Osteocyte (in vitro differentiated cells): ENCODE measurements around the gene FUT2. TPM values are rescaled to one million over a fixed set of nuclear protein-coding genes. Genes with fewer than 3 reads are reported as not detected.
A peak's percentile ranks its signal among the peaks of the same experiment; 100 is the strongest.
"Not testable (repeated sequence)": the region's sequence is repeated elsewhere in the genome, so short reads cannot be mapped to it uniquely, and the experiment has no call there.

Source experiments
- DNase-seq: peaks from one replicate; pipeline ENCODE4 v3.0.0; 2021; ENCODE audit warnings: mixed read lengths; ENCODE audit not compliant: unreplicated experiment; ENCODE audit errors: extremely low spot score
- H3K27ac Mint-ChIP-seq: one replicate; pipeline ENCODE4 v1.8.0; 2021; ENCODE audit warnings: mild to moderate bottlenecking, mixed read lengths; ENCODE audit not compliant: unreplicated experiment
- H3K27me3 Mint-ChIP-seq: one replicate; pipeline ENCODE4 v1.8.0; 2021; ENCODE audit warnings: mixed read lengths; ENCODE audit not compliant: unreplicated experiment
- H3K36me3 Mint-ChIP-seq: one replicate; pipeline ENCODE4 v1.8.0; 2021; ENCODE audit warnings: mixed read lengths; ENCODE audit not compliant: unreplicated experiment
- H3K4me1 Mint-ChIP-seq: one replicate; pipeline ENCODE4 v1.8.0; 2021; ENCODE audit warnings: mixed read lengths; ENCODE audit not compliant: unreplicated experiment
- H3K4me3 Mint-ChIP-seq: one replicate; pipeline ENCODE4 v1.8.0; 2021; ENCODE audit warnings: mild to moderate bottlenecking, moderate library complexity, mixed read lengths; ENCODE audit not compliant: unreplicated experiment
- H3K9me3 Mint-ChIP-seq: one replicate; pipeline ENCODE4 v1.8.0; 2021; ENCODE audit warnings: mixed read lengths; ENCODE audit not compliant: unreplicated experiment
- total RNA-seq: library from RNA; stranded (reverse); gene quantifications from 2 replicates; pipeline ENCODE4 v1.2.1, GENCODE V29; 2021
- TF ChIP-seq, protein P1 (sequence below): fragments of 200-600 bp; sonication (generic); IDR thresholded peaks from 2 replicates; pipeline ENCODE4 v1.5.0; 2021; ENCODE audit warnings: antibody characterized with exemption, mild to moderate bottlenecking, moderate library complexity

The FUT2 gene
- total RNA-seq, 1 donor from 2014 or later = not detected

DNA sequence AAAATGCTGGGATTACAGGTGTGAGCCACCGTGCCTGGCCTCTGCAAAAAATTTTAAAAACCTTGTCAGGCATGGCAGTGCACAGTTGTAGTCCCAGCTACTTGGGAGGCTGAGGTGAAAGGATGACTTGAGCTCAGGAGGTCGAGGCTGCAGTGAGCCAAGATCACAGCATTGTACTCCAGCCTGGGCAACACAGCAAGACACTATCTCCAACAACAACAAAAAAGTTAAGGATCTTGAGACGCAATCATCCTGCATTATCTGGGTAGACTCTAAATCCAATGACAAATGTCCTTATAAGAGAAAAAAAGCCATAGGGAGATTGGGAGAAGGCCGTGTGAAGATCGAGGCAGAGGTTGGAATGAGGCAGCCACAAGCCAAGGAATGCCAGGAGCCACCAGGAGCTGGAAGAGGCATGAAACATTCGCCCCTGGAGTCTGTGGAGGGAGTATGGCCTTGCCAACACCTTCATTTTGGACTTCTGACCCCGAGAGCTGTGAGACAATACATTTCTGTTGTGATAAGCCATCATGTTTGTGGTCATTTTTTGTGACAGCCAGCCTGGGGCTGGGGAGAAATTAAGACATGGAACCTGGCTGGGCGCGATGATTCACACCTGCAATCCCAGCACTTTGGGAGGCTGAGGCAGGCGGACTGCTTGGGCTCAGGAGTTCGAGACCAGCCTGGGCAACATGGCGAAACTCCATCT, 44.6 kb upstream of the FUT2 start:
- Mint-ChIP-seq H3K4me3 (no peak overlapping the region), H3K4me1 (peaks cover 24% of the 10 kb centered on the region), H3K36me3 (no peaks in the 10 kb centered on the region), H3K9me3 (no peaks in the 10 kb centered on the region), H3K27ac (no peak overlapping the region), H3K27me3 (no peaks in the 10 kb centered on the region)
- TF ChIP-seq, protein P1, sequence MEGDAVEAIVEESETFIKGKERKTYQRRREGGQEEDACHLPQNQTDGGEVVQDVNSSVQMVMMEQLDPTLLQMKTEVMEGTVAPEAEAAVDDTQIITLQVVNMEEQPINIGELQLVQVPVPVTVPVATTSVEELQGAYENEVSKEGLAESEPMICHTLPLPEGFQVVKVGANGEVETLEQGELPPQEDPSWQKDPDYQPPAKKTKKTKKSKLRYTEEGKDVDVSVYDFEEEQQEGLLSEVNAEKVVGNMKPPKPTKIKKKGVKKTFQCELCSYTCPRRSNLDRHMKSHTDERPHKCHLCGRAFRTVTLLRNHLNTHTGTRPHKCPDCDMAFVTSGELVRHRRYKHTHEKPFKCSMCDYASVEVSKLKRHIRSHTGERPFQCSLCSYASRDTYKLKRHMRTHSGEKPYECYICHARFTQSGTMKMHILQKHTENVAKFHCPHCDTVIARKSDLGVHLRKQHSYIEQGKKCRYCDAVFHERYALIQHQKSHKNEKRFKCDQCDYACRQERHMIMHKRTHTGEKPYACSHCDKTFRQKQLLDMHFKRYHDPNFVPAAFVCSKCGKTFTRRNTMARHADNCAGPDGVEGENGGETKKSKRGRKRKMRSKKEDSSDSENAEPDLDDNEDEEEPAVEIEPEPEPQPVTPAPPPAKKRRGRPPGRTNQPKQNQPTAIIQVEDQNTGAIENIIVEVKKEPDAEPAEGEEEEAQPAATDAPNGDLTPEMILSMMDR = no peak
- no peak for DNase-seq

DNA sequence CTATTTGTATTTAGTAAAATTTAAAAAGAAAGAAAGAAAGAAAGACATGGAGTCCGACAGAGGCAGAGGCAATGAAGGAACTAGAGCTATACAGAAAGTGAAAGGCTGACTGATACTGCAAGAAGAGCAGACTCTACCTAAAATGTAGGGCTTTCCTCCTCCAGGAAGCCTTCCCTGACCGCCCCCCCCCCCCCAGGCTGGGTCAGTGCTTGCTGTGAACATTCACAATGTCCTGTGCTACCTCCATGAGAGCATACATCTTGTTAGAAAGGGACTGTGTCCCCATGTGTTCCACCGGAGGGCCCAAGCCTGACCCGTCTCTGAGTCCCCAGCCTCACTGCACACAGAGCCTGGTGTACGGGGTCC, 44.1 kb upstream of the FUT2 start:
- H3K4me1 Mint-ChIP-seq = peaks cover 24% of the 10 kb centered on the region
- TF ChIP-seq, protein P1 = no peak
- H3K4me3 Mint-ChIP-seq = no peak overlapping the region
- no peak overlapping the region for H3K27ac Mint-ChIP-seq
- no peaks in the 10 kb centered on the region for H3K27me3 Mint-ChIP-seq
- no peak for DNase-seq
- H3K9me3 Mint-ChIP-seq = no peaks in the 10 kb centered on the region
- no peaks in the 10 kb centered on the region for H3K36me3 Mint-ChIP-seq

DNA sequence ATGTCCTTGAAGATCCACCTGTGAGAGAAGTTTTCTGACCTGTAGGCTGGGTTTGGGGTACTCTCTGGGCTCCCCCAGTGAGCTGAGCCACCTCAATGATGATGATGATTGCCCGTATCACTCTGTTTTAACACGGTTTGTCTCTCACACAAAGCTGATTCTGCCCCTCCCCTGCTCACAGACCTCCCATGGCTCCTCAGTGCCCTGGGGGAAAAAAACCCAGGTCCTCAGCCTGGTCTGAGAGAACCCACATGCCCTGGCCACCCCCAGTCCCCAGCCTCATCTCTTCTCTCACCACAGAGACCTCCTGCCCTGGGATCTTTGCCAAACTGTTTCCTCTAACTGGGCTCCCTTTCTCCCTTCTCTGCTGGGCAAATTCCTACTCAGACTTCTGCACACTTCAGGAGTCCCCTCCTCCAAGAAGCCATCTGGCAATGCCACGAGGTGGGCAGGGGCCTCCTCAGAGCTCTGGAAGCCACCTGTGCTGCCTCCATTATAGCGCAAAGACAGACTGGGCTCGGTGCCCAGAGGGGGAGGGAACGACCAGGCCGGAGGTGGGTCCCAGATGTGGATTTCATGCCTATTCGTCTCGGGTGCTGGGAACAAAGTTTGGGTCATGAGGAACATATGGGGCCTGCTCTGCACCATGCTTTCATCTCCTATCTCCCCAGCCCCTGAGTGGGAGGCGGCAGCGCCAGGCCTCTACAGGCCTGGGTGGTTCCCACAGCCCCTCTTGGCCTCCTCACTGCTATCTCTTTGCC, 41.3 kb upstream of the FUT2 start:
- Mint-ChIP-seq H3K36me3 (no peaks in the 10 kb centered on the region), H3K4me3 (no peak overlapping the region), H3K27me3 (no peaks in the 10 kb centered on the region), H3K4me1 (peaks cover 25% of the 10 kb centered on the region), H3K9me3 (no peaks in the 10 kb centered on the region), H3K27ac (peak overlapping the region; percentile 67)
- TF ChIP-seq, protein P1 = no peak
- DNase-seq = no peak

DNA sequence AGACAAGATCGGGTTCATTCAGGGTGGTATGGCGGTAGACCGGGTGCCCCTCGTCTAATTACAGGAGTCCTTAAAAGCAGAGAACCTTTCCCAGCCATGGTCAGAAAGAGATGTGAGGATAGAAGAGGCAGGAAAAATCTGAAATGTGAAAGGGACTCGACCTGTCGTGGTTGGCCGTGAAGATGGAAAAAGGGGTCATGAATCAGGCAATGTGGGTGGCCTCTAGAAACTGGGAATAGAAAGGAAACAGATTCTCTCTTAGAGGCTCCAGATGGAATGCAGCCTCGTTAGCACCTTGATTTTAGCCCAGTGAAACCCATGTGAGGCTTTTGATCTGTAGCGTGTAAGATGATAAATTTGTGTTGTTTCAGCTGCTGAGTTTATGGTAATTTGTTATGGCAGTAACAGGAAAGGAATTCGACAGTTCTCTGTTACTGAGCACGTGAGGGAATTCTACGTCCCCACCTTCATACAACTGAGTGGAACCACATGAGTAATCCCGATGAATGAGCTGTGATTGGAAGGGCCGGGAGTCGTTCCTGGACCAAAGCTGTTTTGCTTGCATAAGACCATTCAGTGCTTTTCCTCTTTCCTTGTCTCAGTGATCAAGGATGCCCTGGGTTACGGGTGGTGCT, 38.8 kb upstream of the FUT2 start:
- TF ChIP-seq, protein P1 = no peak
- H3K36me3 Mint-ChIP-seq = no peaks in the 10 kb centered on the region
- H3K4me3 Mint-ChIP-seq = no peak overlapping the region
- peaks cover 26% of the 10 kb centered on the region for H3K4me1 Mint-ChIP-seq
- no peaks in the 10 kb centered on the region for H3K9me3 Mint-ChIP-seq
- H3K27me3 Mint-ChIP-seq = no peaks in the 10 kb centered on the region
- DNase-seq = no peak
- H3K27ac Mint-ChIP-seq = peak overlapping the region; percentile 62

DNA sequence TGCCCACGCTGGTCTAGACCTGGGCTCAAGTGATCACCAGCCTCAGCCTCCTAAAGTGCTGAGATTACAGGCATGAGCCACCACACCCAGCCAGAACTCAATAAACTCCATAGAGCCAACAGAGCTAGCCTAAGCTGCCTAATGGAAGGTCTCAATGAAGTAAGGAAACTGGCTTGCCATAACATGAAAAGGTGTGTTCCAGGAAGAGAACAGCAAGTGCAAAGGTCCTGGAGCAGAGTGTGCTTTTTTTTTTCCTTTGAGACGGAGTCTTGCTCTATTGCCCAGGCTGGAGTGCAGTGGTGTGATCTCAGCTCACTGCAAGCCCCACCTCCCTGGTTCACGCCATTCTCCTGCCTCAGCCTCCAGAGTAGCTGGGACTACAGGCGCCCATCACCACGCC, 37.9 kb upstream of the FUT2 start:
- H3K9me3 Mint-ChIP-seq, DNase-seq, H3K36me3 Mint-ChIP-seq, H3K27ac Mint-ChIP-seq, H3K4me3 Mint-ChIP-seq, H3K27me3 Mint-ChIP-seq: not testable (repeated sequence)
- peaks cover 26% of the 10 kb centered on the region for H3K4me1 Mint-ChIP-seq
